NCI-H2107 treated with DMSO at 0.1 percent for 48 hours (cell line): ENCODE results near the gene TPGS1.

ENCODE experiments used
- DNase-seq: peaks from one replicate; lab custom pipeline; 2025; ENCODE audit not compliant: unreplicated experiment; lab: John Stamatoyannopoulos, UW

The TPGS1 gene

GRCh38 chr19:538641-539428 lies 31.5 kb downstream of the TPGS1 start:
- DNase-seq: no peak

GRCh38 chr19:539429-540030 lies 32.2 kb downstream of the TPGS1 start:
- no peak for DNase-seq

GRCh38 chr19:540867-541637 lies 33.8 kb downstream of the TPGS1 start:
- DNase-seq: no peak

GRCh38 chr19:541699-542098 lies 34.4 kb downstream of the TPGS1 start:
- no peak for DNase-seq

- no peak for DNase-seq
Measured at GRCh38 chr19:542173-542866, 35.0 kb downstream of the TPGS1 start.

GRCh38 chr19:543910-544608 lies 36.8 kb downstream of the TPGS1 start, which contains the start of gene GZMM:
GZMM (plus strand) TSS chr19:544053; CDS start chr19:544072, 19 bp downstream.
- no peak for DNase-seq

GRCh38 chr19:547117-547516 lies 39.8 kb downstream of the TPGS1 start:
- DNase-seq: no peak

- DNase-seq: no peak
Measured at GRCh38 chr19:547836-548720, 40.8 kb downstream of the TPGS1 start.

GRCh38 chr19:548886-549830 lies 41.9 kb downstream of the TPGS1 start:
- DNase-seq: no peak

GRCh38 chr19:554817-555216 lies 47.5 kb downstream of the TPGS1 start:
- no peak for DNase-seq

GRCh38 chr19:555474-555808 lies 48.1 kb downstream of the TPGS1 start:
- no peak for DNase-seq

GRCh38 chr19:556611-557382 lies 49.5 kb downstream of the TPGS1 start:
- no peak for DNase-seq

- no peak for DNase-seq
Measured at GRCh38 chr19:558770-559439, 51.6 kb downstream of the TPGS1 start.

- no peak for DNase-seq
Measured at GRCh38 chr19:560121-560520, 52.8 kb downstream of the TPGS1 start.

- no peak for DNase-seq
Measured at GRCh38 chr19:566403-566802, 59.1 kb downstream of the TPGS1 start.

- DNase-seq: no peak
Measured at GRCh38 chr19:566844-567243, 59.5 kb downstream of the TPGS1 start.

- DNase-seq: no peak
Measured at GRCh38 chr19:567296-567900, 60.1 kb downstream of the TPGS1 start.
